Forelimb muscle (tissue), 1 donor: Measurements from ENCODE around the gene KRT72. TPM values are rescaled to one million over a fixed set of nuclear protein-coding genes. Genes with fewer than 3 reads are reported as not detected.

Experiments used
- DNase-seq: peaks from one replicate; pipeline ENCODE4 v3.0.0-alpha.2; 2013; ENCODE audit warnings: low read depth
- polyA plus RNA-seq: library from polyadenylated mRNA; unstranded; fragments of 120-200 nt; gene quantifications from one replicate; pipeline ENCODE4 v1.2.1, GENCODE V29; 2013; ENCODE audit not compliant: insufficient read length

Gene KRT72
- polyA plus RNA-seq, 1 donor, result 0.08 TPM

DNA sequence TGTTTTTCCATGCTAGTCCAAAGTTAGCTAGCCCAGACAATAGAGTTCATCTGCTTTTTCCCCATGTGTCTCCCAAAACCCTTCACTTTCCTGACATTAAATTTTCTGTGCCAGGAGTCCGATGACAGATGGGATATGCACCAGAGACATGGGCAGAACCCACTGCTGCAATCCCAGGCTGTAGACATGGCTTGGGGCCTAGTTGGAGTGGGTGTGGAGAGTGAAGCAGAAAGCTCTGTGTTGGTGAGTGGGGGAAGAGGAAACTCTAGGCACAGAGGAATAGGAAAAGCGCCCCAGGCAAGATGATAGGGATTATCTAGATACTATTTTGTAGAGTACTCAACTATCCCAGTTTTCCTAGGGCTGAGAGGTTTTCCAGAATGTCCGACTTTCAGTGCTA lies 22.8 kb downstream of the KRT72 start:
- no peak for DNase-seq

DNA sequence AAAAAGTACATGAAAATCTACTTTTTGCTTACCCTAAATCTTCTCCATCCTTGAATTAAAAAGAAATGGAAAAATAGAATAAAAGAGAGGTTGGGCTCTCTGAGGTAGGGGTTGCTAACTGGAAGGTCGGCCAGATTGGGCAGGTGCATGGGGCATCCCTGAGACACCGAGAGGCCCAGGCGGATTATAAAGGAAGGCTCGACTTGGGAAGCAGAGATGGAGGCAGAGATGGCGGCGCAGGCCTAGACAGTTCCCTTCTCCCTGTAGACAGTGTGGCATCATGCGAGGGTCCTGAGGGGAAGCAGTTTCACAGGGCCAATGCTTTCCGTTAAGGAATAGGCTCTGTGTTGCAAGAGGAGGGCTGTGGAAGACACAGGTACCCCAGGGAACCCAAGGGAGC lies 23.9 kb downstream of the KRT72 start:
- no peak for DNase-seq

DNA sequence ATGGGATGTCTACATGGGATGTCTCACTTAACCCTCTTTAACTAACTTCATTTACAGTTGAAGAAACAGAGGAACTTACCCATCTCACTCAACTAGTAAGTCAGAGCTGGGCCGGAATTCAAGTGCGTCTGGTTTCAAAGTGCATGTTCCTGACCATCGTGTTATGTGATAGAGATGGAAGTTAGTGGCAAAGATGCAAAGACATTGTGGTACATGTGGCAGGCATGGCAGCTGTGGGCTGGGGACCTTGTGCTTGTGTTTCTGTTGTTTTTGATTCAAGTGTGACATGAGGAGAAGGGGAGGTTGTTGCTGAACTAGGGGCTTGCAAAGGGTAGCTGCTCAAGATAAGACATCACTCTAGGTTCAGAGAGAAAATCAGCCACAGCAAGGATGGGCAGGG lies 25.3 kb downstream of the KRT72 start:
- no peak for DNase-seq

DNA sequence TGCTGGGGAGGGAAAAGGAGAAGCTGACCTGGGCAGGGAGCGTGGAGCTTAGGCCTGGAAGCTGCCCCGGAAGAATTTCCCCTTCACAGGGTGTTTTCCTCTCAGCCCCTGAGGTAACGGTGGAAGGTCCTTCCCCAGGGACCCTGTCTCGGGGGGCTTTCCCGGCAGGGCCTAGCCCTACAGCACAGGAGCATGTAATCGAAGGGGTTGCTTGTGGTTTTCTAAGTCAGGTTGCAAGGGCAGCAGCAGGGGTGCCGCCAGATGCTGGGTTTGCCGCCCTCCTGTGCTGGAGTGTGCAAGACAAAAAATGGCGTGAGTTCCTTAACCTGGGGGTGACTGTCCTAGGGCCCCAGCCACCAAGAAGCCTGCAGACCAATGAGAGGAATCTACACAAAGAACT lies 26.0 kb downstream of the KRT72 start:
- no peak for DNase-seq

DNA sequence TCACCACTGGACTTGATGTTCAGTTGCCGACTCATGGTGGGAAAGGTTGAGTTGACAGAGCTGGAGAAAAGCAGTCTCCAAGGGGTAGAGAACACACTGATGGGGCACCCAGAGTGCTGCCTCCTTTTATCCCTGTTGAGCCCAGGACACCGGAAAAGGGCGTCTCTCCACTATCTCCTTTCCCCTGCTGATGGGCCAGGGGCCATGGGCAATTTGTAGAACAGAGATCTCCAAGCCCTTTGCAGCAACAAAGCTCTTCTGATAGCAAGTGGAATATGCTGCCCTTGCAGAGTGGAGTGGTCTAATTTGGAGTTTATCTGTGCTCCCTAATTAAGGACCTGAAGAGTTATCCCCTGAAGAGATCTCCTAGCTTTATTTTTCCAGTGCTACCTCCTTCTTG lies 27.5 kb downstream of the KRT72 start, which contains the start of gene KRT74:
Gene KRT74, minus strand, starts transcription at position 101 of the 400 bp plus-strand sequence. Its CDS starts 66 bp downstream, at position 35.
- no peak for DNase-seq

DNA sequence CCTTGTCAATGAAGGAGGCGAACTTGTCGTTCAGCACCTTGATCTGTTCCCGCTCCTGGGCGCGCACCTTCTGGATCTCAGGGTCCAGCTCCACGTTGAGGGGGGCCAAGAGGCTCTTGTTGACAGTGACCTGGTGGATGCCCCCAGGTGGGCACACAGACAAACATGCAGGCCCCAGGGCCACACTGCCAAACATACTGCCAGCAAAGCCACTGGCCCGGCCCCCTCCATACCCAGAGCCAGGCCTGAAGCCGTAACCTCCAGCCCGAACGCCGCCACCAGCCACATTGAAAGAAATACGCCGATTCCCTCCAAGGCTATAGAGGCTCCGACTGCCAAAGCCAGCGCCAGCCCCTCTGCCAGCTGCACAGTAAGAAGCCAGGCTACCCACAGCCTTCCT lies 28.0 kb downstream of the KRT72 start:
- DNase-seq, result no peak

DNA sequence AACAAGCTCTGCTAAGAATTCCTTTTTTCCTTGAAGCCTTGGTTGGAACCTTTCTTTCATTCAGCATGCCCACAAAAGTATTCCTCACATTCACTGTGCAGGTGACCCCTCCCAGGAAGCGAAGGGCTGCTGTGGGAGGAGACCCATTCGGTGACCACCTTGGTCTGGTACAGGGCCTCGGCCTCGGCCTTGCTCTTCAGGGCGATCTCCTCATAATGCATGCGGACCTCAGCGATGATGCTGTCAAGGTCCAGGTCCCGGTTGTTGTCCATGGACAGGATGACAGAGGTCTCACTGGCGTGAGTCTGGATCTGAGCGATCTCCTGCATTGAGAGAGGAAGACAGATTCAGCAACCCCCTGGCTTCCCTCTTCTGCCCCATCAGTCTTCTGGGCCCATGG lies 30.8 kb downstream of the KRT72 start:
- DNase-seq, result no peak

DNA sequence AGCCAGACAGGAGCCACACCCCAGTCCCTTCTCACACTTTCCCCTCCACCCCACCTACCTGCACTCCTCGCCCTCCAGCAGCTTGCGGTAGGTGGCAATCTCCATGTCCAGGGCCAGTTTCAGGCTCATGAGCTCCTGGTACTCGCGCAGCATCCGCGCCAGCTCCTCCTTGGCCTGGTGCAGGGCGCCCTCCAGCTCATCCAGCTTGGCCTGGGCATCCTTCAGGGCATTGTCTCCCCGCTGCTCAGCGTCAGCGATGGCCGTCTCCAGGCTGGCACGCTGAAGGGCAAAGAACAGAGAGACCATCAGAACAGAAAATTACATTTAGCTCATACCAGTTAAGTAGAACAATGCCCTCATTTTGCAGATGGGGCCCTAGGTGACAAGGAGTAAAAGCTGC lies 33.2 kb downstream of the KRT72 start:
- DNase-seq, result no peak

DNA sequence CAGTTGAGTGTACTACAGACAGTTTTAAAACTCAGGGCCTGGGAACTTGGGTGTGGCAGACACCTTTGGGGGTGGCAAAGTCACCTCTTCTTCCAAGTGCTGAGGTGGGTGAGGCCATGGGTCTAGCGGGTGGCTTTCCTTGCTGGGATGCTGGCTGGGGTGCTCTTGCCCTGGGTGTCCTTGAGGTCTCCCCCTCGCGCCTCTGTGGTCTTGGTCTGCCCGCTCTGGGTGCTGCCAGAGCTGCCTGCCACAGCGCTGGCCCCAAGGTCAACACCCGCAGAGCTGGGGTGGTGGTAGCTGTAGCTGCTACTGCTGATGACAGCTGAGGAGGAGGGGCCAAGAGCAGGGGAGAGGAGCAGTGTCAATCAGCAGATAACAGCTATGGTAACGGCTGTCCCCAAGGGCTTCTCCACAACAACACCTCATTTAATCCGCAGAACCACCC lies 34.4 kb downstream of the KRT72 start:
- DNase-seq, result no peak

DNA sequence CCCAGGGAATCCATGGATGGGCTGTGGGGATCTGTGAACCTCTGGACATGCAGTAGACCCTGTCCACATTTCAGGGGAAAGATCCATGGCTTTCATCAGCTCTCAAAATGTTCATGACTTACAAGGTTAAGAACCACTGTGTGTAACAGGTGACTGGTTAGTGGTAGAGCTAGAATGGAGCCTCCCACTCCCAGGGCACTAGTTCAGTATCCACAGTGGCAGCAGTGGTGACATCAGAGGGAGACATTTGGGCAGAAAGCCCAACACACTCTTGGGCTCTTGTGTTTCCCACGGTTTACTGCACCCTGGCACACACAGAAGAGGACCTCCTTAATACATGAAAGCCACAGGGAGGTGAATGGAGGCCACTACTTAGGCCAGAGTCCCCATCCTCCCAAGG lies 36.7 kb downstream of the KRT72 start:
- DNase-seq, result no peak

DNA sequence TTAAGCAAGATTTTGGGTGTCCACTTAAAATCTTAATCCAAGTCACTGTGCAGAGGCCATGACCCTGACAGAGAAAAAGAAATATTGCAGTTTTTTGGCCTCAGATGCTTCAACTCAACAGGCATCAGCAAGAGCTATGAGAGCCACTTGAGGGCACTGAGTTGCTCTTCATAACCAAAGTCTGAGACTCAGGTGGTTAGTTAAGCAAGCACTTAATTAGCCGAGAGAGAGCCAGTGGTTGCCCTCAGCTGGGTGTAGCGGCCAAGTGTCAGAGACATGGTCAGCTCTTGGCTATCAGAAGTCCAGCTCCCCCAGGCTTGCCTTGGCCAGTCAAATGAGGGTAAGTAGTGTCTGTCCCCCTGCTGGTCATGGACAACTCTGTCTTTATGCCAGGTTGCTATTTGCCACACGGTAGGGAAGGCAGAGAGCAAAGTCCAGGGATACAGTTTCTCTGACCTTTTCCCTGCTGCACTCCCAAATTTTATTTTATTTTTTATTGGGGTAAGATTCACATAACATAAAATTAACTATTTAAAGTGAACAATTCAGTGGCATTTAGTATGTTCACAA lies 39.3 kb downstream of the KRT72 start:
- no peak for DNase-seq

DNA sequence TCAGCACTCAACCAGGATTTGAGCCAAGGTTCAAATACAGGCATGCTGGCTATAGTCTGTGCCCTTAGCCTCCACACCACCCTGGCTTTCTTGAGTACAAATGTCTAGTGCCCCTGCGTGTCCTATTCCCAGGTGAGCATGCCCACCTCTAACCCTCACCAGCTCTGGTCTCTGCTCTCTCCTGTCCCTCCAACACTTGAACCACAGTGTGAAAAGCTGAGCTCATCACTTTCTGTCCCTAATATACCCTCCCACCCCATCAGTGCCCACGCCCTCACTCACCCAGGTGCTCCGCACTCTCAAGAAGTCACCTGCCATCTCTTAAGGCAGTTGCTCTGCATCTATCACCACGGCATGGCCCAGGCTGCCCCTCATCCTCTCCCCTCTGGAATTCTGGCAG lies 41.3 kb downstream of the KRT72 start:
- DNase-seq, result no peak

DNA sequence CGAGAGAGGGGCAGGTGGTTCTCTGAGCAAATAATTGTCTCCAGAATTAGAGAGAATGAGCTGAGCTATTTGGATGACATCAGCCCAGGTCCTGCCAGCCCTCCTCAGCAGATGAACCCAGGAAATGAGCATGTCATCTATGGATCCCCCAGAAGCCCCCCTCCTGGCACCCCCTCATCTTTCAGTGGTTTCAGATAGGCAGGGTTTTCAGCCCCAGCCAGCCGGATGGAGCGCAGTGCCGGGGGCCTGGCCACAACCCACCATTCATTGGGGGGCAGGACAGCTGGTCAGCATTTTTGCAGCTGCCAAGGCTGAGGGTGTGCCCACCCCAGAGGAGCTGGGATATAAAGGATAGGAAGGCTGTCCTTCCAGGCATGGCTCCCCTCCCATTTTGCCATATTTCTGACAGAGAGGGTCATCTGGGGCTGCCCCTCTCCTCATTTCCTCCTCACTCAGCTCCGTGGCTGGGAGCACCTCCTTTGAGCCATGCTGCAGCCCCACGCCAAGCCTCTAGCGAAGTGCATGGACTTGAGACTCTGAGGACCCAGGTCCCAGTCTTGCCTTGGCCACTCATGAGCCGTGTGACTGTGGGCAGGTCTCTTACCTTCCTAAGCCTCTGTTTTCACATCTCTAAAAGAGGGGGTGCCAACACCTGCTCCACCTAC lies 42.4 kb downstream of the KRT72 start:
- no peak for DNase-seq

DNA sequence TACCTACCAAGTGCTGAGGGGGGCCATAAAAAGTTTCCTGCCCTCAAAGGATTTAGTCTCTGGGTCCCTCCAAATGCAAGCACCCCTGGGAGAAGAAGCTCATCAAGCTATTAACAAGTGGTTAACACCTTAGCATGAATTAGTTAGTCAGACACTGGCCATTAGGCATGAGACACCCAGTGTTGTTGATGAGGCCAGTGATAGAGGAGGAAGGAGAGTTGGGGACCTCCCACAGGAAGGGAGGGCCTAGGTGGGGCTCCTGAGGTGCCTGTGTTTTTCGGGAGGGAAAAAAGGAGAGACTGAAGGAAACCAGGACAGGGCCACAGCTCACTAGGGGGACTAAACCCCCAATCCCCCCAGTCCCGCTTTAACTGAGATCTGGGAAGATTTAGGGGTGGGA lies 43.8 kb downstream of the KRT72 start:
- DNase-seq, result no peak

DNA sequence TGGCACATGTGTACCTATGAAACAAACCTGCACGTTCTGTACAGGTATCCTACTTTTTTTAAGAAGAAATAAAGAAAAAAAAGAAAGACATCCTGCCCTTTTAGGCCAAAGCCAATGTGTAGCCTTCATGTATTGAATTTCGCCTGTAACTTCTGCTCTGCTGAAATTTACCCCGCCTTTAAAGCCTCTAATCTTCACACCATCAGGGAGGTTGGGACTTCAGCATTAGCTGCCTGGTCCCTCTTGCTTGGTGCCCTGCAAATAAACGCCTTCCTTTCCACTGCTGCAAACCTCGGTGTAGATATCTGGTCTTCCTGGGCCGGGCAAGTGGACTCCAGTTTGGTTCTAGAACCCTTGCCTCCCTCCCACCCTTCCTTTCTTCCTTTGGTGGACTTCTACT lies 45.7 kb downstream of the KRT72 start:
- DNase-seq, result no peak

DNA sequence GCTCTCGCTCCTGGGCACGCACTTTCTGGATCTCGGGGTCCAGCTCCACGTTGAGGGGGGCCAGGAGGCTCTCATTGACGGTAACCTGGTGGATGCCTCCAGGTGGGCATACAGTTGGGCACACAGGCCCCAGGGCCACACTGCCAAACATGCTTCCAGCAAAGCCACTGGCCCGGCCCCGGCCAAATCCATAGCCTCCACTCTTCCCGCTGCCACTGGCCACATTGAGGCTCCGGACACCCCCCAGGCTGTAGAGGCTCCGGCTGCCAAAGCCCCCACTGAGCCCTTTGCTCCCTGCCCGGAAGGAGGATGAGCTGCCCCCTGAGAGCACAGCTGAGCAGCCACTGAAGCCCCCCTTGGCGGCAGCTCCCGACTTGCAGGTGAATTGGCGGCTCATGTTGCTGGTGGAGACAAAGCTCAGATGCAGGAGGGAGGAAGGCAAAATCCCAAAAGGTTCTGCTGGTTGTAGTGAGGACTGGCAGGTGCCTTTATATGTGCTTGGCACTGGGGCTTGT lies 48.5 kb downstream of the KRT72 start, which contains the start of gene KRT71:
Gene KRT71, minus strand, starts transcription at position 465 of the 515 bp plus-strand sequence. Its CDS starts 68 bp downstream, at position 397.
- no peak for DNase-seq

DNA sequence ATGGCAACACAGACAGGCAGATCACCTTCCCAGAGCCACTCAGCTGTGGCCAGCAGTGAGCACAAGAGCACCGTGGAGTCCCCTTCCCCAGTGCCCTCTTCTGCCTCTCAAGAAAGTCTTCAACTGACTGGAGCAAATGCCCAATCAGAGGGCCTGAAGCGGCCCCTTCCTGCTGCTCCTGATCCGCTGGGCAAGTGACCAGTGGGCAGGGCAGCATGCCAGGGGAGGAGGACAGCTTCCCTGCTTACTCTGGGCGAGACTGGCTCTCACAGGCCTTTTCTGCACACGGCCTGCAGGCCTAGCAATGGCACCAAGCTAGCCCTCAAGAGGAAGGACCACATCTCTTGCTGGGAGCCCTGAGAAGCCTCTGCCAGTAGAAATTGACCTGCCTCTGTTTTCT lies 49.2 kb downstream of the KRT72 start:
- no peak for DNase-seq

DNA sequence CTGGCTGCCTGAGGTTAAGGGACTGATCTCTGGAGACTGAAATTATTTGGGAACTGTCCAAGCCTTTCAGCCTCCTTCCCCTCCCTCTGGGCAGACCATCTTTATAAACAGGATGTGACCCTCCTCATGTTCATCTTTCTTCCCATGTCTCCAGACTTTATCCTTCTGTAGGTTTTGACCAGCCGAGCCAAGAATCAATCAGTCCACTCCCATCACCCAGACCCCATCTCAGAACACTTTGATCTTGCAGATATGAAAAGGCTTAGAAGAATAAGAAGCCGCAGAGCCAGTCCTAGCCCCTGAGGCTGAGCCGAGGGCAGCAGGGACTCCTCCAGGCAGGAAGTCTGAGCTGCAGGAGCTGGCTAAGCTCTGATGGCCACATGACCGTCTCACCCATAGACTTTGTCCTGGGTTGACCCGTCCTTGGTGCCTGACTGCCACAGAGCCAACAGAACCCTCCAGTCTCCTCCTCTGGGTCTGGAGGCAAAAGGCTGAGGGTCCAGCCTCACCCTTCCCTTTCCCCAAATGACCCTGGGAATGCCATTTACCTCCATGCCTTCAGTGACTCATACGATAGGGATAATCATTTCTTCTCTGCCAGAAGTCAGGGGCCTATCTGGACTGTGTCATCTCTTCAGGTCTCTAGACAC lies 49.9 kb downstream of the KRT72 start:
- no peak for DNase-seq

DNA sequence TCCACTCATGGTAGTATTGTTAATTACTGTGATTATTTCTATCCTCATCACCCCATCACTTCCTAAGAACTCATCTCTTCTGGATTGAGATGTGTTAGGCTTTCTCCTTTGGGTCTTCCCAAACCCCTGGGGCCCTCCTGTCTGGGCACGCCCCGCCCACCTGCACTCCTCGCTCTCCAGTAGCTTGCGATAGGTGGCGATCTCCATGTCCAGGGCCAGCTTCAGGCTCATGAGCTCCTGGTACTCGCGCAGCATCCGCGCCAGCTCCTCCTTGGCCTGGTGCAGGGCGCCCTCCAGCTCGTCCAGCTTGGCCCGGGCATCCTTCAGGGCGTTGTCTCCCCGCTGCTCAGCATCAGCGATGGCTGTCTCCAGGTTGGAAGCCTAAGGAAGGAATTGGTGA lies 55.1 kb downstream of the KRT72 start:
- no peak for DNase-seq

DNA sequence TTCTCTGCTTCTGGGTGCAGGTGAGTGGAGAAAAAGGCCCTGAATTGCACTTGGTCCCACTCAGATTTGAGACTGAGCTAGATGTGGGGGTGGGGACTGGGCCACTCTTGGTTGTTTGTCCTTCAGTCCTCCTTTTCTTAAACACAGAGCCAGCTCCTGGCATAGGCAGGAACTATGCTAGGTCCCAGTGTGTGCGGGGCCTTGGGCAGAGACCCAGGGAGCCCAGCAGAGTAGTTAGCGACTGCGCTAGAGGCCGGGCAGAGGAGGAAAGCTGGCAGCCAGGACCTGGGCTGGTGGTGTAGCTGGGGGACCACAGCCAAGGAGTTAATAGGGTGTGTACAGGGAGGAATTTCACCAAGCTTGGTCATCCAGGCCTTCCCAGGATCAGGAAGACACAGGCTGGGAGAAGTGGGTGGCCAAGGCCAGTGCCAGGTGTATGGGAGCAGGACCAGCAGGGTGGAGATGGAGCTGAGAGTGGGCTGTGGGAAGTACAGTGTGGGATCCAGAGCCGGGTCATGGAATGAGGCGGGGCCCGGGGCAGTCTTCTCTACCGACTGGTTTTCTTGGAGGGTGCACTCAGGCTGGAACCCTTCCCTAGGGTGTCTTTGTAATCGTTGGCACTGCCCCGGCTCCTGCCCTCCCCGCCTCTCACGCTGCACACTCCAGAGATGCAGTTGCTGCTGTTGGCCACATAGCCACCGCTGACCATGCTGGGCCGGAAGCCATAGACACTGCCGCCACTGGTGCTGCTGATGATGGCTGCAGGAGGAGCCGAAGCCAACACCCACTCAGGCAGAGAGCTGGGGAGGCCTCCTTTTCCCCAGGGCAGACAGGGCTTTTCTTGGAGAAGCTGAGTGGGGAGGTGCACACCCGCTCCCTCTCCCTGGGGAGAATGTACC lies 57.0 kb downstream of the KRT72 start:
- DNase-seq, result no peak

DNA sequence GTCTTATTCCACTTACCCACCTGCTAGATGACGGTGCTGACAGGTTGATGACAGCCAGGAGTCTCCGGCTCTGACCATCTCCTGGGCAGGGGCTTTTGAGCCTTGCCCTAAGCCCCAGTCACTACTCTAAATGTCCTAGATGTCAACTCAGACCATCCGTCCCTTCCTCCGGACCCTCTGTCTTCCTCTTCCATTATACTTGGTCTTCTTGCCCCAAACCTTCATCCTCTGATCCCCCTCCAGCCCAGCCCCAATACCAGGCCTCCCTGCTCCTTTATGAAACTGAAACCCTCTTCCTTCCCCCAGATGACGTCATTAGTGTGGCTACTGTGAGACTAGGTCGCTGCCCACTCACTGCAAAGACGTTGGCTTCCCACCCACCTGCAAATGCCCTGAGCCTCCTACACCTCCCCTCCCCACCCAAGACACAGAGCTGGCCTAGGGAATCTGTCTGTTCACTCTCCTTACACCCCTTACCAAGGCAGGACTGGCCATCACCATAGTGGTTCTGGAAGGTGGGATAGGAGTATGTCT lies 58.4 kb downstream of the KRT72 start:
- no peak for DNase-seq

DNA sequence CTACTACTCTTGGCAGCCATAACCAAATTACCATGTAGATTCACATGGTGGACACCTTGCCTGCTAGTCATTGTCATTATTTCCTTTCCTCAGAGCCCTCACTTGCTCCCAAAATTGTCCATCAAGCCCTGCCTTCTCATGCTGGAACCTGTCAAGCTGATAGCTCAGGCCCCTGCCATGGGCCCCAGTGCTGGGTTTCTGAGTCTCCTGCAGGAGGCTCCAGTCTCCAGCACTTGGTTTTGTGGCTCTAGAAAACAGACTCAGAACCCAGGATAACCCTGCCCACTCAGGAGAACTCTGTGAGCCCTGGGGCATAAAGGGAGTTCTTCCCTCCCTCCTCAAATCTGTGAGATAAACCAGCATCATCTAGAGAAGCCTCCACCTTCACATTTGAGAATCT lies 59.1 kb downstream of the KRT72 start:
- no peak for DNase-seq
